Measurements from ENCODE around the gene HCST. TPM values are rescaled to one million over a fixed set of nuclear protein-coding genes. Genes with fewer than 3 reads are reported as not detected.

The HCST gene
- total and polyA plus RNA-seq, 3 donors from 2014 or later, result 0.87 to 16.8 (median 3.5) TPM

DNA sequence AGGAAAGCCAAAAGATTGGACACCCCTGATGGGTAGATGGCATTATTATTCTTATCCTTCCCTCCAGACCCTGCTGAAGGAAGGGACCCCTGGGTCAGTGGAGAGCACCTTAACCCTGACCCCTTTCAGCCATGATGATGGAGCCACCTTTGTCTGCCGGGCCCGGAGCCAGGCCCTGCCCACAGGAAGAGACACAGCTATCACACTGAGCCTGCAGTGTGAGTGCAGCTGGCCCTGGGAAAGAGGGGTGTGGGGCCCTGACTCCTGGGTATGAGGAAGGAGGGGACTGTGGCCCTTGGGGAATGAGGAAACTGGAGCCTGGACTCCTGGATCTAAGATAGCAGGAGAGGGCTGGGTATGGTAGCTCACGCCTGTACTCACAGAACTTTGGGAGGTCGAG, 42.9 kb upstream of the HCST start:
- Histone ChIP-seq H3K9me3 (no peaks in the 10 kb centered on the region), H3K27ac (no peak overlapping the region), H3K27me3 (no peaks in the 10 kb centered on the region), H3K4me1 (peaks cover 3% of the 10 kb centered on the region), H3K36me3 (ENCODE audit: low read depth, missing control alignments) (no peaks in the 10 kb centered on the region), H3K4me3 (no peak overlapping the region)
- TF ChIP-seq, protein P1, sequence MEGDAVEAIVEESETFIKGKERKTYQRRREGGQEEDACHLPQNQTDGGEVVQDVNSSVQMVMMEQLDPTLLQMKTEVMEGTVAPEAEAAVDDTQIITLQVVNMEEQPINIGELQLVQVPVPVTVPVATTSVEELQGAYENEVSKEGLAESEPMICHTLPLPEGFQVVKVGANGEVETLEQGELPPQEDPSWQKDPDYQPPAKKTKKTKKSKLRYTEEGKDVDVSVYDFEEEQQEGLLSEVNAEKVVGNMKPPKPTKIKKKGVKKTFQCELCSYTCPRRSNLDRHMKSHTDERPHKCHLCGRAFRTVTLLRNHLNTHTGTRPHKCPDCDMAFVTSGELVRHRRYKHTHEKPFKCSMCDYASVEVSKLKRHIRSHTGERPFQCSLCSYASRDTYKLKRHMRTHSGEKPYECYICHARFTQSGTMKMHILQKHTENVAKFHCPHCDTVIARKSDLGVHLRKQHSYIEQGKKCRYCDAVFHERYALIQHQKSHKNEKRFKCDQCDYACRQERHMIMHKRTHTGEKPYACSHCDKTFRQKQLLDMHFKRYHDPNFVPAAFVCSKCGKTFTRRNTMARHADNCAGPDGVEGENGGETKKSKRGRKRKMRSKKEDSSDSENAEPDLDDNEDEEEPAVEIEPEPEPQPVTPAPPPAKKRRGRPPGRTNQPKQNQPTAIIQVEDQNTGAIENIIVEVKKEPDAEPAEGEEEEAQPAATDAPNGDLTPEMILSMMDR (IDR thresholded peaks at IDR 0.05), result no peak
- TF ChIP-seq POLR2A (IDR thresholded peaks at IDR 0.05), result no peak
- WGBS, 2 donors, result 75 to 89% methylated on average over 4 of the region's 4 CpGs
- no peak for DNase-seq
- intact Hi-C loops (cut with DNase I; ENCODE audit: low total_unique reads), result no loop called here

- intact Hi-C loops (cut with DNase I; ENCODE audit: low total_unique reads), result no loop called here
- TF ChIP-seq, protein P1 (IDR thresholded peaks at IDR 0.05), result no peak
- no peak for TF ChIP-seq POLR2A (IDR thresholded peaks at IDR 0.05)
- 8 to 17% methylated on average over 8 to 24 of the region's 24 CpGs for WGBS, 2 donors
- Histone ChIP-seq H3K4me1 (peaks cover 3% of the 10 kb centered on the region), H3K4me3 (no peak overlapping the region), H3K27me3 (no peaks in the 10 kb centered on the region), H3K9me3 (no peaks in the 10 kb centered on the region), H3K27ac (no peak overlapping the region), H3K36me3 (ENCODE audit: low read depth, missing control alignments) (no peaks in the 10 kb centered on the region)
- no peak for DNase-seq
These were observed 41.9 kb upstream of the HCST start for GRCh38 chr19:35860436-35860817.

GRCh38 chr19:35860818-35861639, 41.3 kb upstream of the HCST start:
- no peaks in the 10 kb centered on the region for H3K27me3 ChIP-seq
- H3K4me1 ChIP-seq, result peaks cover 3% of the 10 kb centered on the region
- TF ChIP-seq, protein P1 (IDR thresholded peaks at IDR 0.05), result no peak
- TF ChIP-seq POLR2A (IDR thresholded peaks at IDR 0.05), result no peak
- DNase-seq, result no peak
- H3K9me3 ChIP-seq, result no peaks in the 10 kb centered on the region
- H3K36me3 ChIP-seq (ENCODE audit: low read depth, missing control alignments), result no peaks in the 10 kb centered on the region
- 6 to 10% methylated on average over 51 to 54 of the region's 55 CpGs for WGBS, 2 donors
- H3K27ac ChIP-seq, result no peak overlapping the region
- intact Hi-C loops (cut with DNase I; ENCODE audit: low total_unique reads), result no loop called here
- H3K4me3 ChIP-seq, result peak overlapping the region in 1 of 2 donors; percentile 4

DNA sequence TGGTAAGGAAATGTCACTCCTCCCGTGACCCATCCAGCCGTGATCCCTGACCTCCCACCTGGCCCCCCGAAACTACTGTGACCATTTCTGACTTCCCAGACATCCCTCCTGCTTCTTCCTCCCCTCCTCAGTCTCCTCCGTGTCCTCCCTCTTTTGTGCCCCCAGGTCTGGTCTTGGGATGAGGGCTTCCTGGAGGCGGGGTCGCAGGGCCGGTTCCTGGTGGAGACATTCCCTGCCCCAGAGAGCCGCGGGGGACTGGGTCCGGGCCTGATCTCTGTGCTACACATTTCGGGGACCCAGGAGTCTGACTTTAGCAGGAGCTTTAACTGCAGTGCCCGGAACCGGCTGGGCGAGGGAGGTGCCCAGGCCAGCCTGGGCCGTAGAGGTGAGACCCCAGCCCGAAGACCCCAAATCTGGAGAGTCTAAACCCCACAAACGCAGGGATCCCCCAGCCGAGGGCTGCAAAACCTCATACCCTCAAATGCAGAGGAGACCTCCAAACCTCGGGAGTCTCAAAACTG, 40.6 kb upstream of the HCST start:
- H3K9me3 ChIP-seq, result no peaks in the 10 kb centered on the region
- no peak for DNase-seq
- H3K36me3 ChIP-seq (ENCODE audit: low read depth, missing control alignments), result no peaks in the 10 kb centered on the region
- H3K27ac ChIP-seq, result no peak overlapping the region
- TF ChIP-seq, protein P1 (IDR thresholded peaks at IDR 0.05), result no peak
- no peak for TF ChIP-seq POLR2A (IDR thresholded peaks at IDR 0.05)
- intact Hi-C loops (cut with DNase I; ENCODE audit: low total_unique reads), result no loop called here
- WGBS, 2 donors, result 40 to 47% methylated on average over 16 to 19 of the region's 19 CpGs
- H3K4me1 ChIP-seq, result peaks cover under 1% of the 10 kb centered on the region
- H3K4me3 ChIP-seq, result no peak overlapping the region
- no peaks in the 10 kb centered on the region for H3K27me3 ChIP-seq
